Neutrophil (primary cell): ENCODE results near the gene PKD1.

Experiments
- H3K27ac ChIP-seq: fragments of 200-600 bp; sonication (generic); 2 replicates; pipeline ENCODE4 v1.5.1; 2016; ENCODE audit warnings: mild to moderate bottlenecking, moderate library complexity
- H3K27me3 ChIP-seq: fragments of 200-600 bp; sonication (generic); 2 replicates; pipeline ENCODE4 v1.6.0; 2016; ENCODE audit warnings: mild to moderate bottlenecking
- H3K36me3 ChIP-seq: fragments of 200-600 bp; sonication (generic); 2 replicates; pipeline ENCODE4 v1.5.1; 2017
- H3K4me1 ChIP-seq, 2 experiments: fragments of 200-600 bp in 1 of 2; sonication (generic) in 1 of 2; 1 replicate in 1 of 2; 2 replicates in 1 of 2; pipeline versions ENCODE4 v1.5.1 to v1.6.1; 2013 to 2016; ENCODE audit warnings: low read depth in 1 of 2, low read length in 1 of 2, mild to moderate bottlenecking in 1 of 2, moderate library complexity in 1 of 2; ENCODE audit not compliant: control insufficient read depth in 1 of 2, insufficient read depth in 1 of 2
- H3K4me3 ChIP-seq, 2 experiments: fragments of 200-600 bp in 1 of 2; sonication (generic) in 1 of 2; 1 replicate in 1 of 2; 2 replicates in 1 of 2; pipeline ENCODE4 v1.5.1; 2013 to 2016; ENCODE audit warnings: low read depth in 1 of 2, low read length in 1 of 2, mild to moderate bottlenecking in 1 of 2, moderate library complexity in 1 of 2
- H3K9me3 ChIP-seq: fragments of 200-600 bp; sonication (generic); 2 replicates; pipeline ENCODE4 v1.5.1; 2016
- TF ChIP-seq, protein P1 (sequence below): fragments of 200-600 bp; sonication (generic); IDR thresholded peaks from 2 replicates; pipeline ENCODE4 v1.5.1; 2016; ENCODE audit warnings: antibody characterized with exemption

Gene PKD1

GRCh38 chr16:2177101-2177500 is 41.4 kb upstream of the PKD1 start:
- H3K4me1 ChIP-seq = no peaks in the 10 kb centered on the region
- H3K36me3 ChIP-seq = peaks cover 62% of the 10 kb centered on the region
- no peak overlapping the region for H3K4me3 ChIP-seq
- no peaks in the 10 kb centered on the region for H3K9me3 ChIP-seq
- no peak overlapping the region for H3K27ac ChIP-seq
- peaks cover 14% of the 10 kb centered on the region for H3K27me3 ChIP-seq
- TF ChIP-seq, protein P1, sequence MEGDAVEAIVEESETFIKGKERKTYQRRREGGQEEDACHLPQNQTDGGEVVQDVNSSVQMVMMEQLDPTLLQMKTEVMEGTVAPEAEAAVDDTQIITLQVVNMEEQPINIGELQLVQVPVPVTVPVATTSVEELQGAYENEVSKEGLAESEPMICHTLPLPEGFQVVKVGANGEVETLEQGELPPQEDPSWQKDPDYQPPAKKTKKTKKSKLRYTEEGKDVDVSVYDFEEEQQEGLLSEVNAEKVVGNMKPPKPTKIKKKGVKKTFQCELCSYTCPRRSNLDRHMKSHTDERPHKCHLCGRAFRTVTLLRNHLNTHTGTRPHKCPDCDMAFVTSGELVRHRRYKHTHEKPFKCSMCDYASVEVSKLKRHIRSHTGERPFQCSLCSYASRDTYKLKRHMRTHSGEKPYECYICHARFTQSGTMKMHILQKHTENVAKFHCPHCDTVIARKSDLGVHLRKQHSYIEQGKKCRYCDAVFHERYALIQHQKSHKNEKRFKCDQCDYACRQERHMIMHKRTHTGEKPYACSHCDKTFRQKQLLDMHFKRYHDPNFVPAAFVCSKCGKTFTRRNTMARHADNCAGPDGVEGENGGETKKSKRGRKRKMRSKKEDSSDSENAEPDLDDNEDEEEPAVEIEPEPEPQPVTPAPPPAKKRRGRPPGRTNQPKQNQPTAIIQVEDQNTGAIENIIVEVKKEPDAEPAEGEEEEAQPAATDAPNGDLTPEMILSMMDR = no peak

DNA sequence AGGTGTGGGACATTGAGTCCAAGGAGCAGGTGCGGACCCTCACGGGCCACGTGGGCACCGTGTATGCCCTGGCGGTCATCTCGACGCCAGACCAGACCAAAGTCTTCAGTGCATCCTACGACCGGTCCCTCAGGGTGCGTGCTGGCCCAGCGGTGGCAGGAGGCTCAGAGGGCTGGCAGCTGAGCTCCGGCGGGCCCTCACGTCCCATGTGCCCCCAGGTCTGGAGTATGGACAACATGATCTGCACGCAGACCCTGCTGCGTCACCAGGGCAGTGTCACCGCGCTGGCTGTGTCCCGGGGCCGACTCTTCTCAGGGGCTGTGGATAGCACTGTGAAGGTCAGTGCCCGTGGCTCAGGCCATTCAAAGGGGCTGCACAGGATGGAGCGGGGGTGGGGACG is 40.3 kb upstream of the PKD1 start:
- TF ChIP-seq, protein P1 = no peak
- peaks cover 73% of the 10 kb centered on the region for H3K36me3 ChIP-seq

GRCh38 chr16:2175454-2175853 is 39.8 kb upstream of the PKD1 start:
- Histone ChIP-seq H3K4me3 (no peak overlapping the region), H3K9me3 (no peaks in the 10 kb centered on the region), H3K4me1 (no peaks in the 10 kb centered on the region), H3K27me3 (peaks cover 14% of the 10 kb centered on the region), H3K27ac (no peak overlapping the region), H3K36me3 (peaks cover 79% of the 10 kb centered on the region)
- TF ChIP-seq, protein P1 = no peak

More for the DNA sequence above, 40.3 kb upstream of the PKD1 start:
- Histone ChIP-seq H3K27ac (no peak overlapping the region), H3K9me3 (no peaks in the 10 kb centered on the region), H3K4me1 (no peaks in the 10 kb centered on the region), H3K4me3 (no peak overlapping the region), H3K27me3 (peaks cover 14% of the 10 kb centered on the region)

GRCh38 chr16:2174396-2175131 is 38.9 kb upstream of the PKD1 start:
- TF ChIP-seq, protein P1 = no peak
- no peak overlapping the region for H3K27ac ChIP-seq
- H3K9me3 ChIP-seq = no peaks in the 10 kb centered on the region
- no peaks in the 10 kb centered on the region for H3K4me1 ChIP-seq
- H3K27me3 ChIP-seq = peaks cover 13% of the 10 kb centered on the region
- H3K4me3 ChIP-seq = no peak overlapping the region
- H3K36me3 ChIP-seq = peaks cover 88% of the 10 kb centered on the region

DNA sequence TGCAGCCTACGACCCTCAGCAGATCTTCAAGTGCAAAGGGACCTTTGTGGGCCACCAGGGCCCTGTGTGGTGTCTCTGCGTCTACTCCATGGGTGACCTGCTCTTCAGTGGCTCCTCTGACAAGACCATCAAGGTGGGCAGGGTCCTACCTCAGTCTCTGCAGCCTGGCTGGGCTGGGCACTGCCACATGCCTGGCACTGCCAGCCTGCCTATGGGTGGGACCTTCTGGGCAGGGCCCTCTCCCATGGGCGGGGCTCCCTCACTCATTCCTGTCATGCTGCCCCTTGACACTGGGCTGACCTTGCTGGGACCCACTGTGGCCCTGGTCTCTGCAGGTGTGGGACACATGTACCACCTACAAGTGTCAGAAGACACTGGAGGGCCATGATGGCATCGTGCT is 38.2 kb upstream of the PKD1 start:
- Histone ChIP-seq H3K4me3 (no peak overlapping the region), H3K27ac (no peak overlapping the region), H3K4me1 (no peaks in the 10 kb centered on the region), H3K27me3 (peaks cover 8% of the 10 kb centered on the region), H3K9me3 (no peaks in the 10 kb centered on the region), H3K36me3 (peaks cover 94% of the 10 kb centered on the region)
- TF ChIP-seq, protein P1 = no peak
